H1 (cell line): ENCODE results near the gene MRPL34. TPM values are rescaled to one million over a fixed set of nuclear protein-coding genes. Genes with fewer than 3 reads are reported as not detected.
A peak's percentile ranks its signal among the peaks of the same experiment; 100 is the strongest.

Experiments
- CTCF ChIA-PET: fragments of 300-600 bp; sonication (Branson Sonifier 250); formaldehyde crosslinking; loops from one replicate; lab custom pipeline; 2021; ENCODE audit not compliant: partially characterized antibody; lab: Charles Lee
- POLR2A ChIA-PET: fragments of 300-600 bp; sonication (Branson Sonifier 250); formaldehyde crosslinking; loops from one replicate; lab custom pipeline; 2021; ENCODE audit warnings: inconsistent platforms; ENCODE audit not compliant: partially characterized antibody; lab: Charles Lee
- DNase-seq, 2 experiments: peaks; one replicate each; pipeline versions ENCODE4 v3.0.0 to v3.0.0-alpha.2; 2010 to 2022; ENCODE audit warnings: low spot score in 2 of 2, low read depth in 1 of 2, mixed read lengths in 1 of 2
- FAIRE-seq: peaks from 2 replicates; lab custom pipeline; 2011; peaks lifted over from hg19 to GRCh38; lab: Jason Lieb, UNC
- H2AFZ ChIP-seq: 2 replicates; pipeline ENCODE4 v1.8.1; 2012; ENCODE audit warnings: low read length, inconsistent platforms
- H2AK5ac ChIP-seq: 2 replicates; pipeline ENCODE4 v1.6.1; 2013; ENCODE audit warnings: low read depth, low read length
- H2BK120ac ChIP-seq: replicated peaks from 2 replicates; pipeline ENCODE3; 2013; ENCODE audit warnings: low read depth, low read length, inconsistent platforms
- H2BK12ac ChIP-seq: 2 replicates; pipeline ENCODE4 v1.6.1; 2013; ENCODE audit warnings: low read depth, low read length
- H2BK15ac ChIP-seq: 2 replicates; pipeline ENCODE4 v1.6.1; 2013; ENCODE audit warnings: low read length
- H2BK20ac ChIP-seq: 2 replicates; pipeline ENCODE4 v1.6.1; 2013; ENCODE audit warnings: low read length
- H2BK5ac ChIP-seq: 2 replicates; pipeline ENCODE4 v1.6.1; 2013; ENCODE audit warnings: low read depth, low read length
- H3K14ac ChIP-seq: 2 replicates; pipeline ENCODE4 v1.6.1; 2013; ENCODE audit warnings: inconsistent platforms; ENCODE audit not compliant: insufficient read length
- H3K18ac ChIP-seq: 2 replicates; pipeline ENCODE4 v1.6.1; 2013; ENCODE audit warnings: low read length; ENCODE audit errors: extremely low read depth
- H3K23ac ChIP-seq: 2 replicates; pipeline ENCODE4 v1.6.1; 2013; ENCODE audit warnings: inconsistent platforms; ENCODE audit not compliant: insufficient read length
- H3K23me2 ChIP-seq: 2 replicates; pipeline ENCODE4 v1.6.1; 2013; ENCODE audit warnings: low read depth, low read length
- H3K27ac ChIP-seq: 2 replicates; pipeline ENCODE4 v1.6.1; 2011; ENCODE audit warnings: low read depth, low read length, inconsistent platforms
- H3K27me3 ChIP-seq, 4 experiments: replicated peaks in 1 of 4; 1 replicate in 1 of 4; 2 replicates in 3 of 4; pipeline versions ENCODE4 v1.6.1 to v1.8.1; 2011 to 2013; ENCODE audit warnings: low read length in 3 of 4, mild to moderate bottlenecking in 3 of 4, inconsistent platforms in 2 of 4, mixed read lengths in 2 of 4, moderate library complexity in 1 of 4; ENCODE audit not compliant: control insufficient read depth in 3 of 4, insufficient read depth in 3 of 4; ENCODE audit errors: extremely low read depth in 1 of 4
- H3K36me3 ChIP-seq, 4 experiments: 2 replicates each; pipeline versions ENCODE4 v1.6.1 to v1.8.1; 2011 to 2013; ENCODE audit warnings: mild to moderate bottlenecking in 4 of 4, low read length in 3 of 4, moderate library complexity in 2 of 4, control low read depth in 1 of 4, inconsistent platforms in 1 of 4; ENCODE audit not compliant: insufficient read depth in 4 of 4, control insufficient read depth in 2 of 4
- H3K4ac ChIP-seq: replicated peaks from 2 replicates; pipeline ENCODE3; 2013; ENCODE audit warnings: low read length, low read depth, mixed read lengths, inconsistent platforms; ENCODE audit not compliant: insufficient read length
- H3K4me1 ChIP-seq, 4 experiments: replicated peaks in 1 of 4; 1 replicate in 1 of 4; 2 replicates in 3 of 4; pipeline versions ENCODE4 v1.6.1 to v1.8.1; 2011 to 2013; ENCODE audit warnings: low read length in 3 of 4, inconsistent platforms in 2 of 4, mixed read lengths in 1 of 4; ENCODE audit not compliant: insufficient read depth in 4 of 4, control insufficient read depth in 3 of 4
- H3K4me2 ChIP-seq, 2 experiments: 2 replicates each; pipeline versions ENCODE4 v1.6.1 to v1.8.1; 2011 to 2013; ENCODE audit warnings: low read depth in 2 of 2, low read length in 2 of 2, control low read depth in 1 of 2, inconsistent platforms in 1 of 2, mild to moderate bottlenecking in 1 of 2; ENCODE audit not compliant: insufficient read depth in 1 of 2
- H3K4me3 ChIP-seq, 4 experiments: fragments of 200-600, 300-600 bp in 1 of 4; sonication (generic), shearing (Covaris generic), sonication (Bioruptor Twin) in 1 of 4; 2 replicates each; pipeline versions ENCODE4 v1.5.1 to v1.8.1; 2011 to 2016; ENCODE audit warnings: low read length in 4 of 4, low read depth in 3 of 4, control low read depth in 2 of 4, inconsistent platforms in 2 of 4, mild to moderate bottlenecking in 2 of 4, mixed read lengths in 1 of 4, moderate library complexity in 1 of 4; ENCODE audit not compliant: insufficient read depth in 2 of 4; ENCODE audit errors: extremely low read depth in 1 of 4
- H3K56ac ChIP-seq: replicated peaks from 2 replicates; pipeline ENCODE3; 2013; ENCODE audit warnings: low read depth, mild to moderate bottlenecking, mixed read lengths, low read length, inconsistent platforms; ENCODE audit not compliant: insufficient read length
- H3K79me1 ChIP-seq: 2 replicates; pipeline ENCODE4 v1.6.1; 2013; ENCODE audit warnings: low read depth, low read length, control low read depth
- H3K79me2 ChIP-seq, 2 experiments: 2 replicates each; pipeline versions ENCODE4 v1.6.1 to v1.8.1; 2012 to 2013; ENCODE audit warnings: low read length in 2 of 2, mild to moderate bottlenecking in 2 of 2, inconsistent platforms in 1 of 2; ENCODE audit not compliant: insufficient read depth in 2 of 2, control insufficient read depth in 1 of 2
- H3K9ac ChIP-seq, 4 experiments: replicated peaks in 1 of 4; 1 replicate in 1 of 4; 2 replicates in 3 of 4; pipeline versions ENCODE4 v1.6.1 to v1.8.1; 2011 to 2013; ENCODE audit warnings: low read depth in 3 of 4, low read length in 3 of 4, control low read depth in 2 of 4, mild to moderate bottlenecking in 2 of 4, moderate library complexity in 2 of 4, inconsistent platforms in 1 of 4; ENCODE audit errors: extremely low read depth in 1 of 4
- H3K9me3 ChIP-seq, 2 experiments: 2 replicates each; pipeline versions ENCODE4 v1.6.1 to v1.8.1; 2012 to 2013; ENCODE audit warnings: mild to moderate bottlenecking in 2 of 2, moderate library complexity in 2 of 2, control low read depth in 1 of 2, inconsistent platforms in 1 of 2, low read depth in 1 of 2, low read length in 1 of 2, mixed read lengths in 1 of 2; ENCODE audit not compliant: insufficient read depth in 2 of 2
- H4K20me1 ChIP-seq, 2 experiments: replicated peaks in 1 of 2; 2 replicates each; pipeline versions ENCODE3 to v1.8.1; 2011 to 2013; ENCODE audit warnings: inconsistent platforms in 2 of 2, low read length in 2 of 2, mild to moderate bottlenecking in 1 of 2; ENCODE audit not compliant: insufficient read depth in 2 of 2, control insufficient read depth in 1 of 2
- H4K5ac ChIP-seq: 2 replicates; pipeline ENCODE4 v1.6.1; 2013; ENCODE audit warnings: low read length, low read depth, mixed read lengths, inconsistent platforms; ENCODE audit not compliant: insufficient read length
- H4K8ac ChIP-seq: 2 replicates; pipeline ENCODE4 v1.8.0; 2013; ENCODE audit warnings: mild to moderate bottlenecking, moderate library complexity, low read length, inconsistent platforms; ENCODE audit not compliant: insufficient read depth; ENCODE audit errors: extremely low read depth
- H4K91ac ChIP-seq: replicated peaks from 2 replicates; pipeline ENCODE3; 2013; ENCODE audit warnings: low read length, mixed read lengths, inconsistent platforms; ENCODE audit not compliant: insufficient read length
- BACH1 ChIP-seq: IDR thresholded peaks from 2 replicates; pipeline ENCODE4 v1.6.1; 2012; ENCODE audit warnings: low read length, improper control_type of control experiment
- CHD2 ChIP-seq: IDR thresholded peaks from 2 replicates; pipeline ENCODE4 v1.6.1; 2012; ENCODE audit warnings: low read length, improper control_type of control experiment
- EP300 ChIP-seq, 2 experiments: IDR thresholded peaks; 1 replicate in 1 of 2; 2 replicates in 1 of 2; pipeline ENCODE4 v1.6.1; 2011 to 2012; ENCODE audit warnings: low read depth in 2 of 2, low read length in 2 of 2, mild to moderate bottlenecking in 2 of 2, borderline replicate concordance in 1 of 2, inconsistent platforms in 1 of 2, moderate library complexity in 1 of 2
- KDM1A ChIP-seq: fragments of 200-600, 300-600 bp; sonication (generic); IDR thresholded peaks from 2 replicates; pipeline ENCODE4 v1.7.1; 2016; ENCODE audit warnings: mild to moderate bottlenecking, low read length, borderline replicate concordance
- RAD21 ChIP-seq, 2 experiments: IDR thresholded peaks in 1 of 2; conservative IDR thresholded peaks in 1 of 2; 2 replicates each; pipeline ENCODE4 v1.6.1; 2011; ENCODE audit warnings: low read depth in 2 of 2, low read length in 2 of 2, improper control_type of control experiment in 1 of 2, inconsistent platforms in 1 of 2, mild to moderate bottlenecking in 1 of 2, moderate library complexity in 1 of 2
- RFX5 ChIP-seq: IDR thresholded peaks from 2 replicates; pipeline ENCODE4 v1.6.1; 2011; ENCODE audit warnings: low read depth, low read length, improper control_type of control experiment, borderline replicate concordance
- SAP30 ChIP-seq: fragments of 300-600 bp; sonication (generic); IDR thresholded peaks from 2 replicates; pipeline ENCODE4 v1.7.1; 2012; ENCODE audit warnings: low read length, moderate library complexity, mild to moderate bottlenecking, inconsistent platforms; ENCODE audit not compliant: insufficient read depth, insufficient replicate concordance
- SIN3A ChIP-seq, 2 experiments: IDR thresholded peaks in 1 of 2; conservative IDR thresholded peaks in 1 of 2; 2 replicates each; pipeline ENCODE4 v1.6.1; 2011 to 2012; ENCODE audit warnings: low read length in 2 of 2, improper control_type of control experiment in 1 of 2, low read depth in 1 of 2, mild to moderate bottlenecking in 1 of 2
- SIRT6 ChIP-seq: IDR thresholded peaks from one replicate; pipeline ENCODE4 v1.7.1; 2012; ENCODE audit warnings: low read length, inconsistent platforms
- SP1 ChIP-seq: IDR thresholded peaks from 2 replicates; pipeline ENCODE4 v1.6.1; 2011; ENCODE audit warnings: low read depth, low read length
- TCF12 ChIP-seq: IDR thresholded peaks from 2 replicates; pipeline ENCODE4 v1.6.1; 2011; ENCODE audit warnings: low read depth, mild to moderate bottlenecking, low read length
- TEAD4 ChIP-seq: IDR thresholded peaks from 2 replicates; pipeline ENCODE4 v1.6.1; 2012; ENCODE audit warnings: low read depth, low read length, inconsistent platforms, mixed read lengths
- WGBS, 2 experiments: shearing (Covaris generic) in 1 of 2; methylation state at CpG; one replicate each; pipeline versions ENCODE4 v1.1.6 to v1.1.7; 2013 to 2015; ENCODE audit warnings: low lambda C conversion rate in 2 of 2, mixed read lengths in 2 of 2, inconsistent platforms in 1 of 2, low coverage in 1 of 2, missing lambda C conversion rate in 1 of 2; ENCODE audit not compliant: insufficient replicate concordance in 2 of 2, insufficient coverage in 1 of 2, insufficient read length in 1 of 2; ENCODE audit errors: extremely low coverage in 1 of 2, missing lambda C conversion rate in 1 of 2; 5-methylcytosine and 5-hydroxymethylcytosine counted together
- polyA plus RNA-seq, 7 experiments: library from polyadenylated mRNA; depleted of rRNA in 3 of 7; stranded (reverse) in 5 of 7; unstranded in 2 of 7; fragments of >200 nt in 5 of 7; fragments of 200-250 nt in 2 of 7; gene quantifications; 1 replicate in 5 of 7; 2 replicates in 1 of 7; 4 replicates in 1 of 7; pipeline versions ENCODE4 v1.2.1 to v1.2.3, GENCODE V29; 2011 to 2013; ENCODE audit warnings: missing spikeins in 2 of 7, mixed read lengths in 2 of 7
- total RNA-seq: library from RNA; stranded (reverse); fragmentation: NEBNext Ultra II Directional; extraction: Animal tissue kit (Norgen Biotek cat#: 25700); gene quantifications from 2 replicates; pipeline ENCODE4 v1.2.1, GENCODE V29; 2021

MRPL34 gene
- total and polyA plus RNA-seq, 2 of the 8 experiments (the other 6 are each of a cell fraction or from before 2014, with no cell fraction given): 91.9 to 99.6 TPM

DNA sequence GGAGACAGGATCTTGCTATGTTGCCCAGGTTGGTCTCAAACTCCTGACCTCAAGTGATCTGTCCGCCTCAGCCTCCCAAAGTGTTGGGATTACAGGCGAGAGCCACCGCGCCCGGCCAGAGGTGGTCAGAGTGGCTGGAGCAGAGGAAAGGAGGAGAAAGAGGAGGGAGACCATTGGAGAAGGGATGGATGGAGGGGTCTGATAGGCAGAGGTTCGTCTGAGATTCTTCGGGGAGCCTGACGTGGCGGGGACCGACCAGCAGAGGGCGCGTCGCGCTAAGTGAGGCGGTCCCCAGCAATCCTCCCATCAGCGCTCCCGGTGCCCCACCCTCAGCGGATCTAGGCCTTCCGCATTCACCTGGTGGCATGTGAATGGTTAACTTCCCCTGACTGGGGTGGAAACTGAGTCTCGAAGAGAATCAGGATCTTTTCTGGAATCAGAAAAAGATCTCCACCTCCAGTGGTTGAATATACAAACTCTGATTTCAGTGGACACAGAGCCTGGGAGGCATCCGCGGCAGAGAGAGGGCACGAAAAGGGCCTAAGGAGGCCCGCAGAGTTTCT, 40.5 kb downstream of the MRPL34 start:
- H3K27ac ChIP-seq: no peak overlapping the region
- H3K79me2 ChIP-seq: no peaks in the 10 kb centered on the region
- 24% methylated on average over 24 of the region's 24 CpGs; no CpG with 5 or more reads in 1 of the 2 experiments for WGBS, 2 experiments
- FAIRE-seq (peak; percentile 68), DNase-seq (peak; percentile 63 to 98)
- no peak overlapping the region for H3K18ac ChIP-seq
- no peak overlapping the region for H2AK5ac ChIP-seq
- H3K56ac ChIP-seq: no peak overlapping the region
- H3K79me1 ChIP-seq: no peaks in the 10 kb centered on the region
- no peaks in the 10 kb centered on the region for H3K9me3 ChIP-seq
- CTCF ChIA-PET: interaction anchor here (0.6 to 13.5 kb wide), 12 partner anchors 8 to 120 kb away, joined by 3 to 153 read pairs (median 4); partner anchors contain the start of genes CCDC194 and DDA1
- no peaks in the 10 kb centered on the region for H4K20me1 ChIP-seq
- H3K4me2 ChIP-seq: no peak overlapping the region
- H3K23me2 ChIP-seq: no peaks in the 10 kb centered on the region
- H3K4me3 ChIP-seq: no peak overlapping the region
- no peak overlapping the region for H3K14ac ChIP-seq
- peaks cover 0 to 4% (median 3%) of the 10 kb centered on the region in 4 experiments; a peak in 3 of 7 replicates for H3K4me1 ChIP-seq
- H2BK20ac ChIP-seq: no peak overlapping the region
- H3K23ac ChIP-seq: no peak overlapping the region
- H3K36me3 ChIP-seq: peaks cover 0 to 3% (median 0%) of the 10 kb centered on the region in 4 experiments; a peak in 1 of 8 replicates
- POLR2A ChIA-PET: interaction anchor here (0.6 to 1.4 kb wide), 4 partner anchors 11 to 131 kb away, joined by 3 to 6 read pairs (median 3); partner anchors contain the start of gene USE1
- H2BK5ac ChIP-seq: no peak overlapping the region
- H4K91ac ChIP-seq: no peak overlapping the region
- no peak overlapping the region for H2AFZ ChIP-seq
- no peak overlapping the region for H4K8ac ChIP-seq
- H3K4ac ChIP-seq: no peak overlapping the region
- no peak overlapping the region for H2BK15ac ChIP-seq
- no peak overlapping the region for H3K9ac ChIP-seq
- H2BK120ac ChIP-seq: no peak overlapping the region
- H2BK12ac ChIP-seq: no peak overlapping the region
- no peaks in the 10 kb centered on the region for H3K27me3 ChIP-seq
- no peak overlapping the region for H4K5ac ChIP-seq
- TF ChIP-seq CHD2 (no peak), RFX5 (no peak), RAD21 (IDR thresholded peaks at IDR 0.05 in 1 of 2, conservative IDR thresholded peaks at IDR 0.05 in 1 of 2; ENCODE audit: low read depth in 2 of 2, low read length in 2 of 2) (peak; percentile 76 to 78), TEAD4 (no peak), EP300 (IDR thresholded peaks at IDR 0.05; ENCODE audit: borderline replicate concordance in 1 of 2, low read depth in 2 of 2, low read length in 2 of 2) (no peak), SIN3A (conservative IDR thresholded peaks at IDR 0.05 in 1 of 2, IDR thresholded peaks at IDR 0.05 in 1 of 2; ENCODE audit: low read depth in 1 of 2, low read length in 2 of 2) (no peak), SAP30 (no peak), TCF12 (no peak), KDM1A (peak; percentile 71; the same call in 1 of the 2 replicates), SIRT6 (no peak), BACH1 (no peak), SP1 (peak; percentile 18; the same call in 1 of the 2 replicates)
